K562 (cell line): ENCODE data around the gene SYK. TPM values are rescaled to one million over a fixed set of nuclear protein-coding genes. Genes with fewer than 3 reads are reported as not detected.

ENCODE experiments used
- ATF3 ChIP-seq, 2 experiments: fragments of 450-650 bp in 1 of 2; sonication (generic) in 1 of 2; formaldehyde crosslinking in 1 of 2; IDR thresholded peaks in 1 of 2; conservative IDR thresholded peaks in 1 of 2; 2 replicates each; pipeline versions ENCODE4 v1.6.1 to v1.8.1; 2016 to 2023; ENCODE audit warnings: mild to moderate bottlenecking in 2 of 2, moderate library complexity in 2 of 2, inconsistent platforms in 1 of 2, missing genetic modification reagents in 1 of 2
- C11orf30 ChIP-seq: fragments of 450-650 bp; IDR thresholded peaks from 2 replicates; pipeline ENCODE4 v1.6.1; 2016; ENCODE audit warnings: low read depth, mild to moderate bottlenecking
- DNMT1 ChIP-seq: fragments of 450-650 bp; IDR thresholded peaks from 2 replicates; pipeline ENCODE4 v1.6.1; 2016; ENCODE audit warnings: antibody characterized with exemption, mild to moderate bottlenecking
- E2F4 ChIP-seq: sonication (generic); formaldehyde crosslinking; IDR thresholded peaks from 2 replicates; pipeline ENCODE4 v1.8.0; 2022; ENCODE audit warnings: mild to moderate bottlenecking, low read depth, missing genetic modification reagents
- IRF9 ChIP-seq: fragments of 450-650 bp; IDR thresholded peaks from 2 replicates; pipeline ENCODE4 v1.6.1; 2016; ENCODE audit warnings: missing biosample characterization, missing genetic modification characterization
- KDM5B ChIP-seq: fragments of 200-600 bp; sonication (generic); IDR thresholded peaks from 2 replicates; pipeline ENCODE4 v1.6.1; 2012; ENCODE audit warnings: low read depth, mild to moderate bottlenecking, moderate library complexity, low read length, control low read depth, inconsistent platforms; ENCODE audit not compliant: insufficient replicate concordance
- LARP7 ChIP-seq: fragments of 450-650 bp; IDR thresholded peaks from 2 replicates; pipeline ENCODE4 v1.6.1; 2016
- MLLT1 ChIP-seq, 2 experiments: fragments of 450-650 bp; IDR thresholded peaks; 2 replicates each; pipeline ENCODE4 v1.6.1; 2016
- POLR2B ChIP-seq: fragments of 450-650 bp; IDR thresholded peaks from 2 replicates; pipeline ENCODE4 v1.6.1; 2018; ENCODE audit warnings: low read depth; ENCODE audit not compliant: partially characterized antibody
- PREB ChIP-seq: sonication (generic); formaldehyde crosslinking; IDR thresholded peaks from 2 replicates; pipeline ENCODE4 v1.8.1; 2023; ENCODE audit warnings: mild to moderate bottlenecking, missing genetic modification reagents
- RBM34 ChIP-seq: fragments of 200-400 bp; formaldehyde crosslinking; IDR thresholded peaks from 2 replicates; pipeline ENCODE4 v1.6.1; 2018; ENCODE audit warnings: low read length, borderline replicate concordance; ENCODE audit not compliant: insufficient read depth
- SNAPC5 ChIP-seq: fragments of 250-450 bp; sonication (Bioruptor Pico); IDR thresholded peaks from 2 replicates; pipeline ENCODE4 v1.8.0; 2021; ENCODE audit warnings: moderate library complexity, mild to moderate bottlenecking, inconsistent platforms
- ZBTB1 ChIP-seq: sonication (generic); formaldehyde crosslinking; IDR thresholded peaks from 2 replicates; pipeline ENCODE4 v1.8.1; 2023; ENCODE audit warnings: missing genetic modification reagents, low read depth, mild to moderate bottlenecking, borderline replicate concordance
- ZBTB33 ChIP-seq: sonication (generic); formaldehyde crosslinking; IDR thresholded peaks from 2 replicates; pipeline ENCODE4 v1.8.1; 2023; ENCODE audit warnings: mild to moderate bottlenecking, missing genetic modification reagents
- ZFP1 ChIP-seq: fragments of 450-650 bp; formaldehyde crosslinking; IDR thresholded peaks from 2 replicates; pipeline ENCODE4 v1.4.0; 2020; ENCODE audit warnings: mild to moderate bottlenecking, mixed read lengths
- ZNF436 ChIP-seq: fragments of 250-450, 450-650 bp; sonication (Bioruptor Pico); formaldehyde crosslinking; IDR thresholded peaks from 2 replicates; pipeline ENCODE4 v1.7.0; 2020; ENCODE audit warnings: mild to moderate bottlenecking
- polyA plus RNA-seq, 8 experiments: library from polyadenylated mRNA; depleted of rRNA in 4 of 8; stranded (reverse) in 5 of 8; unstranded in 3 of 8; fragments of >200 nt; fragmentation: Nextera tagmentation in 2 of 8; fragmentation: Illumina TruSeq in 1 of 8; extraction: Ambion mirVana in 2 of 8; extraction: Trizol in 1 of 8; gene quantifications; 2 replicates each; pipeline versions ENCODE4 v1.2.1 to v1.2.3, GENCODE V29; 2011 to 2014; ENCODE audit warnings: inconsistent platforms in 1 of 8, missing spikeins in 1 of 8
- total RNA-seq, 7 experiments: library from RNA; depleted of rRNA in 6 of 7; stranded (reverse); fragments of >200 nt in 6 of 7; fragmentation: Illumina TruSeq in 2 of 7; extraction: Trizol in 2 of 7; gene quantifications; 2 replicates each; pipeline versions ENCODE4 v1.2.1 to v1.2.3, GENCODE V29; 2011 to 2021; ENCODE audit warnings: low replicate concordance in 1 of 7

Gene SYK
- total and polyA plus RNA-seq, 9 of the 15 experiments (the other 6 are each of a cell fraction or from before 2014, with no cell fraction given) = 3.9 to 32.7 (median 16.7) TPM

- no peak for TF ChIP-seq ZBTB33 (CRISPR knock-in tag)
- TF ChIP-seq RBM34 = no peak
- TF ChIP-seq MLLT1 (IDR thresholded peaks at IDR 0.05) = no peak
- TF ChIP-seq LARP7 = no peak
- peak; percentile 19; the same call in 1 of the 2 replicates for TF ChIP-seq ATF3 (IDR thresholded peaks at IDR 0.05)
- no peak for TF ChIP-seq ATF3 (CRISPR knock-in tag; conservative IDR thresholded peaks at IDR 0.05)
- TF ChIP-seq SNAPC5 (CRISPR knock-in tag) = no peak
- TF ChIP-seq IRF9 (tag) = no peak
- TF ChIP-seq ZFP1 (CRISPR knock-in tag) = no peak
- TF ChIP-seq POLR2B = no peak
- no peak for TF ChIP-seq KDM5B
- TF ChIP-seq E2F4 (CRISPR knock-in tag) = no peak
- no peak for TF ChIP-seq C11orf30
- TF ChIP-seq ZBTB1 (CRISPR knock-in tag) = no peak
- TF ChIP-seq DNMT1 = no peak
- no peak for TF ChIP-seq PREB (CRISPR knock-in tag)
- no peak for TF ChIP-seq ZNF436 (CRISPR knock-in tag)
Measured at GRCh38 chr9:90815183-90815943, 13.7 kb downstream of the SYK start (continued).
